Activated CD4-positive, alpha-beta T cell treated with anti-CD3 and anti-CD28 coated beads, Interleukin-2, amount 50 U/mL, for 1 hour (primary cell): ENCODE measurements around the gene FNDC3B.
"Not testable (repeated sequence)": the region's sequence is repeated elsewhere in the genome, so short reads cannot be mapped to it uniquely, and the experiment has no call there.

ENCODE experiments used
- DNase-seq: peaks from one replicate; pipeline ENCODE4 v3.0.0-alpha.2; 2020

FNDC3B gene

DNA sequence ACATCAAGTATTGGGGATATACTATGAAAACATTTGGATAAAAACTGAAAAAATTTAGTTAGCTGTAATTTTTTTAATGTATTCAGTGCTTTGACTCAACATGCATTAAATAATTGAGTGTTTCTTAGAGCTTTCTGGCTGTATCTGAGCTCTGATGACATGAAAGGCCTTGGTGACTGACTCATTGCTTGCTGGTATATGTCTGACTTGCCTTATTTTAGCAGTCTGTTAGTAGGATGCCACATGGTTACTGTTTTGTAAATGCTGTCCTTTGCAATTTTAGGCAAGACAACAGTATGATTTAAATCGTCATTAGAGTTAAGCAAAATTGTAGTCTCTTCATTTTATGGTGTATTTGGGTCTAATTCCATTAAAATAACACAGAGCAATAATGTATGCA, 209.7 kb downstream of the FNDC3B start:
- DNase-seq, result no peak

- no peak for DNase-seq
These were observed 211.8 kb downstream of the FNDC3B start for GRCh38 chr3:172251211-172251610.

DNA sequence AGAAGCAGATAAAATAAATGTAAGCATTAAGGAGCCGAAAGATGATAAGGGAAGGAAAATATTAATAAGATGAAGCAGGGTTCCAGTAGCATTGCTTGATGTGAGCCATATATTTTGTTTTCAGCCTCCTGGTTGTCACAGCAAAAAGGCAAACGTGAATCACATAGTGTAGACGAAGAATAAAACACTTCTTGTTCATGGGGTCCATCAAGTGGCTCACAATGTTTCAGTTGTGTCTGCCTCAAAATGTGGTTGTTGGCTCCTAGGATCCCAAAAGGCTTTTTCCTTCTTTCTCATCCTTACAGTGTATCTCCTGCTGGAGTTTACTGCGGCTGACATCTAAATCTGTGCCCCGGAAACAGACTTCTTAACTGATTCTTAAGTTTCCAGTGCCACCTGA, 213.8 kb downstream of the FNDC3B start:
- no peak for DNase-seq

GRCh38 chr3:172254542-172254941, 215.2 kb downstream of the FNDC3B start:
- DNase-seq, result no peak

- not testable (repeated sequence) for DNase-seq
These were observed 215.9 kb downstream of the FNDC3B start for GRCh38 chr3:172255321-172255720.

GRCh38 chr3:172256101-172256734, 216.8 kb downstream of the FNDC3B start:
- DNase-seq, result no peak

GRCh38 chr3:172257648-172258400, 218.4 kb downstream of the FNDC3B start:
- DNase-seq, result no peak

DNA sequence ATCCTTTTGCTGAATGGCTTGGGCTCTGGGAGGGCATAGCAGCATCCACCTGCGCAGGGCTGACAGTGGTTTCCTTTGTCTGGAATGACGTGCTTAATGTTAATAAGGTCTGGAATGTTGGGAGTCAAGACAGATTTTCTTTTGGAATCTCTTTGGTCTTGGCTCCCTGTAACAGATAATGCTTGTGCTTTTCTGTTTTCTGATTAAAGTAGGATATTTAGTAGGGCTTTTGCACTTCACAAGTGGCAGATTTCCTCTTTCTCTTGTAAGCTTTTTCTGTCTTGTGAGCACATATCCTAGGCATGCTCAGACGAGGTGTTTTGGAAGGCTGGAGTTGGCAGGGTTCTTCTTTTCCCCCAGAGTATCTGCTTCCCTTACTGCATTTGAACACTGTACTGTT, 219.2 kb downstream of the FNDC3B start:
- no peak for DNase-seq

DNA sequence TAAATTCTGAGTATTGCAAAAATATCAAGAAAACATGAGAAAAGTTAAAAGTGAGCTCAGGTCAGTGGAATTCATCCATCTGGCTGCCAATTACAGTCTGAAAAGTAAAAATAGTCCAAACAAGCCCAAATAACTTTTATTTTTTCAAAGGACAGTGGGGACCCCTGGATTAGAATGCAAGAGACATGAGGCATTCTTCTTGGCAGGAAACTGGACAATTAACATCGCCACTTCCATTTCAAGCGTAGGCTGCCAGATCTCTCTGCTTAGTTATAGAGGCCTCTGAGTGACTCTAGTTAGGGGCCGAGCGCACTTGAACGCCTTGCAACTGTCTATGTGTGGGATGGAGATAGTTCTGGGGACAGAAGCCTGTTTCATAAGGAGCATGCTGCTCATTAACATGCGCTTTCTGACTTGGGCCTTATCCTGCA, 219.7 kb downstream of the FNDC3B start:
- DNase-seq, result no peak

GRCh38 chr3:172259726-172260248, 220.4 kb downstream of the FNDC3B start:
- no peak for DNase-seq

GRCh38 chr3:172260381-172260780, 221.0 kb downstream of the FNDC3B start:
- no peak for DNase-seq

GRCh38 chr3:172261054-172261453, 221.7 kb downstream of the FNDC3B start:
- no peak for DNase-seq

- DNase-seq, result no peak
These were observed 223.7 kb downstream of the FNDC3B start for GRCh38 chr3:172262991-172263608.

GRCh38 chr3:172263781-172264486, 224.6 kb downstream of the FNDC3B start:
- DNase-seq, result no peak

DNA sequence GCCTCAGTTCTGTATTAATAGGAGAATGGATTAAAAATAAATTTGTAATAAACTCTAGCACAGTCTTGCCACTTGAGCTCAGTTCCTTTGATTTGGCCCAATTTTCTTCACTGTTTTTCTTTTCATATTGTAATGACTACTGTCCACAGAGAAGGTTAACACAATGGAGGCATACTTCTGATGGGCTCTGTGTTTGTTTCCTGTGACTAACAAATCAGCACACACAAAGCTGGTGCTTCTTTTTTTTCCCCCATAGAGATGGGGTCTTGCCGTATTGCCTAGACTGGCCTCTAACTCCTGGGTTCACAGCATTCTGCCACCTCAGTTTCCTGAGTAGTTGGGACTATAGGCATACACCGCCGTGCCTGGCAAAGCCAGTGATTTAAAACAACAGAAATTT, 226.7 kb downstream of the FNDC3B start:
- DNase-seq, result no peak

DNA sequence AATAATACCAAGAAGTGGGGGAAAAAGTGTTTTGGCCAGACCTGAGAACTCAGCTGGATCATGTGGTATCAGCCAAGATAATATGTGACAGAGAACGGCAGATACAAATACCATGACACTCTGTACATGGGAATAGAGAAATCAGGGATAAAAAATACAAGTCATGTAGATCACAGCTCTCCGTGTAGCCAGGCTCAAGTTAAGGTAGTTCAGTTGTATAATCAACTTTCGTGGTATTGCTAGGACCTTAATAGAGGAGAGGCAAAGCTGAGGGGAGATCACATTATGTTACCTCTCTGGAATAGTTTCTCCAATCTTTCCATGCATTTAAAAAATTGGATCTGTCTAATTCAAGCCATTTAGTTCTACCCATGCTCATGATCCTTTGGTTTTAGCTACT, 229.0 kb downstream of the FNDC3B start:
- DNase-seq, result no peak

GRCh38 chr3:172268868-172269267, 229.5 kb downstream of the FNDC3B start:
- DNase-seq, result no peak

DNA sequence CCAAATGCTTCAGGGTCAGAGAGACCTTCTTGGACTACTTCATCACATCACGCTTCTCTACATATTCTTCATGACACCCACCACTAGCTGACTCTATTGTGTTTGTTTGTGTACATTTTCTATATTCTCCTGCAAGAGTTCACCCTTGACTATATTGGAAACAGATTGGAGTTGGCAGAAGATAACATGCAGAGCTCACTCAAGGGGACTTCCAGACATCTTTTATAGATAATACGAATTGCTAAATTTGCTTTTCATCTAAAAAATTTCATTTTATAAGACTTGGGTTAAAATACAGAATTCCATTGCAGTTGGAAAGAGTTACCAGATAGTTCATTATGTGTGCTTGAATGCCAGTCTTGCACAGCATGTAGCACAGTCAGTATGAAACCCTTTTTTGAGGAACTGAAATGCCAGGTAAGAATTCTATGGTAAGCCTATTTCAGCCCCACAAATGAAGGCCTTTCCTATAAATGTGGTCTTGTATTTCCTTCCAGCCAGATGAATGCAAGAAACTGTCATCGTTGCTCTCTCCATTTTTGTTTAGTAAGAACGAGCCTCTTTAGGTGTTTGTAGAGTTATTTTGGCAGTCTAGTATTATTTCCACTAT, 231.3 kb downstream of the FNDC3B start:
- no peak for DNase-seq

DNA sequence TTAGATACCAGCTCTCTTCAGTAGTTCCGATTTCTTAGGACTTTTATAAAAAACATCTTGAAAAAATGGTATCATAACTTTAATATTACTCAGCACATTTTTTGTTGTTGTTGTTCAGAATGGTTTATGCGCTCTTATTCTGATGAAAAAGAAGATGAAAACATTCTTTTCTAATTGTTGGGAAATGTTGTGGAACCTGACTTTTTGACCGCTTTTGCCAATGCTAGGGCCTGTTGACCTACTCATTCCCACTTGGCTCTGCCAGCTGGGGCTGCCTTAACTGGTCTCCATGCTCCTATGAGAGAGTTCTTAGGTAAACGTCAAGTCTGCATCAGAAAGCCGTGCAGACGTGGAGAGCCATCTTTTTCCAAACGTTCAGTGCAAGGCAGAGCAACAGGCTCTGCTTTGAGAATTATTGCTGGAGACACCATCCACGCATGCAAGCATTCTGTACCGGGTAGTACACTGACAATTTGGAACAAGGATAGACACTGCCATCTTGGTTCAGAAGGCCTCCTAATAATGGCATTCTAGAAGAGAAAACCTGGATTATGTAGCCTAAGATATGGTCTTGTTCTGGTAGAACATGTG, 232.1 kb downstream of the FNDC3B start:
- no peak for DNase-seq

DNA sequence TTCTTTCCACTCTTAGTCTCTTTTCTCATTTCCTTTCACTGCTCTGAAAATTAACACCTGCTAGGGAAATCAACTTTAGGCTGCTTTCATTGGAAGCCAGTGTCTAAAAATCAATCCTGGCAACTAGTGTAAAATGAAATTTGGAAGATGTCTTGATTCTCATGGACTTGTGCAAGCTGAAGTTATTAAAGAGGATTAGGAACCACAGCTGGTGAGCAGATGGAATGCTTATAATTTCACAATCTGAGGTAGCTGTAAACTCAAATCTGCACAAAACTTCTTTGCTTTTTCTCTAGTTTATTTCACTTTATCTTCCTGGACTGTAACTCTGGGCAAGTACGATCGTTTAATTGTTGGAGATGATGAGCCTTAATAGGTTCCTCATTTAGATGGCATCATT, 233.3 kb downstream of the FNDC3B start:
- DNase-seq, result no peak

DNA sequence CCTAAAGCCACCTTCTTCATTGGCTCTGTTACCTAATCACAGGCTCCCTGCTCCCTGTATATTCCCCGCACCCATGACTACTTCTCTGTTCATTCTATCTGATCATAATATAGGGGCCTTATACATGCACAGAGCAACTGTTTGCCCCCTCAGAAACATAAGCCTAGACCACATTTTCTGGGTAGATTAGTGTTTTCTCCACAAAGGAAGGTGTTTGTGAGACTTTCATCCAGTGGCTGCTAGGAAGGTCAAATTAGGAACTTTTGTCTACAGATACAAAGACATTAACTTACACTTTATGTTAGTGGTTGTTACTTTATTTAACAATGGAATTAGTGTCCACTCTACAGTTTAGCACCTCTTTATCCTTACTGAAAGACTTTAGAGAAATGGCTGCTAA, 234.0 kb downstream of the FNDC3B start:
- DNase-seq, result no peak

DNA sequence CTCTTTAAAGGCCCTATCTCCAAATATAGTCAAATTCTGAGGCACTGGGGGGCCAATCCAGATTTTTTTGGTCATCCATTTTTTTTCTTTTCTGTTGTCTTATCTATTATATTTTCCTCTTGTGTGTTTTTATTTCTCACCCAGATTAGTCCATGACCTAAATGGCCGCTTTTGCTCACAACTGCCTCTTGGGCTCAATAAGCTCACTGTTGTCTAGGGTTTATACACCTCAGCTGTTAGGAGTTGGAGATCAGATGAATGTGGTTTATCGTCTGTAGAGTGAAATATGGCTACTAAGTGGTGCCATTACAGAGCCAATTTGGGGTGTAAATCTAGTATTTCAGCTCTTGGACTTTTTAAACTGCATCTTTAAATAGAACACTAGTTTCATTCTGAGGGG, 235.5 kb downstream of the FNDC3B start:
- DNase-seq, result no peak

- DNase-seq, result no peak
These were observed 236.2 kb downstream of the FNDC3B start for GRCh38 chr3:172275586-172275985.
